Peyer's patch (tissue), 4 donors: ENCODE measurements around the gene SMG6.

Source experiments
- CTCF ChIP-seq, 6 experiments: fragments of 450-650 bp in 4 of 6; fragments of 200-600 bp in 2 of 6; sonication (generic) in 1 of 6; IDR thresholded peaks; one replicate each; pipeline ENCODE4 v1.5.1; 2017 to 2019; ENCODE audit warnings: antibody characterized with exemption in 6 of 6, mild to moderate bottlenecking in 3 of 6, moderate library complexity in 1 of 6
- POLR2A ChIP-seq, 2 donors: fragments of 450-650 bp; IDR thresholded peaks; one replicate each; pipeline ENCODE4 v1.5.1; 2017; ENCODE audit warnings: antibody characterized with exemption in 2 of 2, mild to moderate bottlenecking in 2 of 2, moderate library complexity in 2 of 2

- TF ChIP-seq CTCF (IDR thresholded peaks at IDR 0.05) (no peak), POLR2A (IDR thresholded peaks at IDR 0.05) (no peak)
Measured at GRCh38 chr17:2071455-2072281, 231.9 kb downstream of the SMG6 start.
